Measurements from ENCODE around the gene POC1A. TPM values are rescaled to one million over a fixed set of nuclear protein-coding genes. Genes with fewer than 3 reads are reported as not detected.

POC1A gene
- total and polyA plus RNA-seq, 2 of the 8 experiments (the other 6 are each of a cell fraction or from before 2014, with no cell fraction given), result 35.7 to 39.2 TPM

GRCh38 chr3:52123106-52123725 lies 31.0 kb downstream of the POC1A start (continued):
- TF ChIP-seq, protein P1, sequence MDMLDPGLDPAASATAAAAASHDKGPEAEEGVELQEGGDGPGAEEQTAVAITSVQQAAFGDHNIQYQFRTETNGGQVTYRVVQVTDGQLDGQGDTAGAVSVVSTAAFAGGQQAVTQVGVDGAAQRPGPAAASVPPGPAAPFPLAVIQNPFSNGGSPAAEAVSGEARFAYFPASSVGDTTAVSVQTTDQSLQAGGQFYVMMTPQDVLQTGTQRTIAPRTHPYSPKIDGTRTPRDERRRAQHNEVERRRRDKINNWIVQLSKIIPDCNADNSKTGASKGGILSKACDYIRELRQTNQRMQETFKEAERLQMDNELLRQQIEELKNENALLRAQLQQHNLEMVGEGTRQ (IDR thresholded peaks at IDR 0.05; ENCODE audit: low read length), result no peak
- TF ChIP-seq ZNF274 (IDR thresholded peaks at IDR 0.05; ENCODE audit: borderline replicate concordance, extremely low read depth, low read length) (no peak), CREB1 (IDR thresholded peaks at IDR 0.05) (peak; percentile 62; the same call in 1 of the 2 replicates), CHD2 (IDR thresholded peaks at IDR 0.05; ENCODE audit: low read length) (no peak)
- TF ChIP-seq, protein P2, sequence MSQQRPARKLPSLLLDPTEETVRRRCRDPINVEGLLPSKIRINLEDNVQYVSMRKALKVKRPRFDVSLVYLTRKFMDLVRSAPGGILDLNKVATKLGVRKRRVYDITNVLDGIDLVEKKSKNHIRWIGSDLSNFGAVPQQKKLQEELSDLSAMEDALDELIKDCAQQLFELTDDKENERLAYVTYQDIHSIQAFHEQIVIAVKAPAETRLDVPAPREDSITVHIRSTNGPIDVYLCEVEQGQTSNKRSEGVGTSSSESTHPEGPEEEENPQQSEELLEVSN (IDR thresholded peaks at IDR 0.05), result no peak

Measured in H1 (cell line).